GM12872 (cell line): ENCODE results near the gene PLEKHA8.

ENCODE experiments used
- CTCF ChIP-seq: IDR thresholded peaks from 3 replicates; pipeline ENCODE4 v1.5.1; 2011; ENCODE audit warnings: low read depth, mild to moderate bottlenecking, low read length, moderate library complexity; ENCODE audit not compliant: insufficient read depth

Gene PLEKHA8

GRCh38 chr7:30134611-30135300, 106.5 kb downstream of the PLEKHA8 start, which contains the start of gene MTURN:
Gene MTURN, plus strand, starts transcription at chr7:30134986. Its CDS starts 151 bp downstream, at chr7:30135137.
- no peak for TF ChIP-seq CTCF

GRCh38 chr7:30135301-30136116, 107.3 kb downstream of the PLEKHA8 start:
- TF ChIP-seq CTCF = no peak

GRCh38 chr7:30136117-30136731, 108.0 kb downstream of the PLEKHA8 start:
- TF ChIP-seq CTCF = no peak

- TF ChIP-seq CTCF = no peak
These were observed 108.7 kb downstream of the PLEKHA8 start for GRCh38 chr7:30136743-30137485.

GRCh38 chr7:30139836-30140384, 111.7 kb downstream of the PLEKHA8 start:
- TF ChIP-seq CTCF = no peak

GRCh38 chr7:30140456-30140855, 112.2 kb downstream of the PLEKHA8 start:
- TF ChIP-seq CTCF = no peak

- TF ChIP-seq CTCF = no peak
These were observed 114.5 kb downstream of the PLEKHA8 start for GRCh38 chr7:30142710-30143109.
